Adrenal gland (tissue), 5 donors: ENCODE results near the gene ACSL6.

Experiments
- CTCF ChIP-seq, 6 experiments: fragments of 450-650 bp in 4 of 6; fragments of 200-600 bp in 2 of 6; sonication (generic) in 1 of 6; IDR thresholded peaks; 1 replicate in 5 of 6; 2 replicates in 1 of 6; pipeline versions ENCODE4 v1.5.1 to v1.8.0; 2016 to 2021; ENCODE audit warnings: antibody characterized with exemption in 6 of 6, mild to moderate bottlenecking in 2 of 6, moderate library complexity in 1 of 6
- POLR2A ChIP-seq, 2 donors: fragments of 450-650 bp; IDR thresholded peaks; one replicate each; pipeline ENCODE4 v1.6.1; 2017; ENCODE audit warnings: antibody characterized with exemption in 2 of 2, mild to moderate bottlenecking in 2 of 2, moderate library complexity in 1 of 2
- donor health status: DM: no; HTN: no; CAD: no.

- no peak for TF ChIP-seq CTCF (IDR thresholded peaks at IDR 0.05)
- no peak for TF ChIP-seq POLR2A (IDR thresholded peaks at IDR 0.05)
Observed at GRCh38 chr5:132030610-132031009, 19.2 kb upstream of the ACSL6 start.
